Loucy (cell line): ENCODE results near the gene SDK1.

Experiments used
- H2AFZ ChIP-seq: fragments of 200-600 bp; sonication (generic); 2 replicates; pipeline ENCODE4 v1.6.0; 2016; ENCODE audit warnings: antibody characterized with exemption, mild to moderate bottlenecking, low read length, moderate library complexity
- H3F3A ChIP-seq: fragments of 200-600 bp; 2 replicates; pipeline ENCODE4 v1.6.0; 2016; ENCODE audit warnings: antibody characterized with exemption, low read depth, mild to moderate bottlenecking
- H3K27me3 ChIP-seq: fragments of 200-600 bp; sonication (generic); 2 replicates; pipeline ENCODE4 v1.6.1; 2014; ENCODE audit warnings: low read length, mild to moderate bottlenecking; ENCODE audit not compliant: insufficient read depth, poor library complexity, severe bottlenecking
- H3K36me3 ChIP-seq: fragments of 200-600 bp; sonication (generic); 2 replicates; pipeline ENCODE4 v1.6.1; 2016; ENCODE audit warnings: low read length; ENCODE audit not compliant: insufficient read depth
- H3K4me1 ChIP-seq: fragments of 200-600 bp; sonication (generic); 2 replicates; pipeline ENCODE4 v1.5.1; 2014; ENCODE audit warnings: low read length, mild to moderate bottlenecking; ENCODE audit not compliant: insufficient read depth, poor library complexity, severe bottlenecking
- H3K4me2 ChIP-seq: fragments of 200-600 bp; sonication (generic); 2 replicates; pipeline ENCODE4 v1.6.0; 2014; ENCODE audit warnings: antibody characterized with exemption, low read length, low read depth, mild to moderate bottlenecking; ENCODE audit not compliant: poor library complexity, severe bottlenecking
- H3K4me3 ChIP-seq: fragments of 200-600 bp; sonication (generic); 2 replicates; pipeline ENCODE4 v1.5.1; 2014; ENCODE audit warnings: low read length, mild to moderate bottlenecking, mixed read lengths; ENCODE audit not compliant: poor library complexity, severe bottlenecking
- H3K79me2 ChIP-seq: fragments of 200-600 bp; sonication (generic); 2 replicates; pipeline ENCODE4 v1.6.1; 2014; ENCODE audit warnings: low read length; ENCODE audit not compliant: insufficient read depth
- H3K9ac ChIP-seq: fragments of 200-600 bp; sonication (generic); 2 replicates; pipeline ENCODE4 v1.6.0; 2014; ENCODE audit warnings: mild to moderate bottlenecking, low read depth, low read length, moderate library complexity; ENCODE audit not compliant: poor library complexity, severe bottlenecking
- H3K9me2 ChIP-seq: fragments of 200-600 bp; sonication (generic); replicated peaks from 2 replicates; pipeline ENCODE4 v1.6.1; 2016; ENCODE audit warnings: low read depth, low read length, mixed read lengths
- H3K9me3 ChIP-seq: fragments of 200-600 bp; sonication (generic); 2 replicates; pipeline ENCODE4 v1.6.1; 2014; ENCODE audit warnings: mild to moderate bottlenecking, antibody characterized with exemption, low read length, low read depth; ENCODE audit not compliant: insufficient read depth
- H4K20me1 ChIP-seq: fragments of 200-600 bp; sonication (generic); 2 replicates; pipeline ENCODE4 v1.6.0; 2014; ENCODE audit warnings: antibody characterized with exemption, low read length, mild to moderate bottlenecking; ENCODE audit not compliant: insufficient read depth, poor library complexity, severe bottlenecking
- CTCF ChIP-seq: fragments of 200-600 bp; sonication (generic); conservative IDR thresholded peaks from 2 replicates; pipeline ENCODE4 v1.5.1; 2014; ENCODE audit warnings: mild to moderate bottlenecking, antibody characterized with exemption, low read length
- EZH2phosphoT487 ChIP-seq: fragments of 200-600 bp; IDR thresholded peaks from 2 replicates; pipeline ENCODE4 v1.6.1; 2018; ENCODE audit warnings: antibody characterized with exemption, mild to moderate bottlenecking, moderate library complexity, borderline replicate concordance

Gene SDK1

GRCh38 chr7:4086723-4087122 lies 785.7 kb downstream of the SDK1 start:
- no peaks in the 10 kb centered on the region for H3K4me1 ChIP-seq
- no peak for TF ChIP-seq EZH2phosphoT487
- no peak for TF ChIP-seq CTCF
- peaks cover 12% of the 10 kb centered on the region; the same call in 1 of the 2 replicates for H3K9me3 ChIP-seq
- H3K27me3 ChIP-seq, result no peaks in the 10 kb centered on the region
- H4K20me1 ChIP-seq, result no peaks in the 10 kb centered on the region
- no peaks in the 10 kb centered on the region for H3K79me2 ChIP-seq
- H2AFZ ChIP-seq, result no peak overlapping the region
- no peaks in the 10 kb centered on the region for H3F3A ChIP-seq
- H3K4me2 ChIP-seq, result no peak overlapping the region
- H3K9me2 ChIP-seq, result no peaks in the 10 kb centered on the region
- H3K4me3 ChIP-seq, result no peak overlapping the region
- no peaks in the 10 kb centered on the region for H3K36me3 ChIP-seq
- no peak overlapping the region for H3K9ac ChIP-seq

- H3K4me1 ChIP-seq, result no peaks in the 10 kb centered on the region
- H3K36me3 ChIP-seq, result no peaks in the 10 kb centered on the region
- H3K9me3 ChIP-seq, result peaks cover 18% of the 10 kb centered on the region; the same call in 1 of the 2 replicates
- H3K9ac ChIP-seq, result no peak overlapping the region
- H4K20me1 ChIP-seq, result no peaks in the 10 kb centered on the region
- no peaks in the 10 kb centered on the region for H3K79me2 ChIP-seq
- H3K4me2 ChIP-seq, result no peak overlapping the region
- TF ChIP-seq EZH2phosphoT487 (no peak), CTCF (no peak)
- no peaks in the 10 kb centered on the region for H3K27me3 ChIP-seq
- no peaks in the 10 kb centered on the region for H3K9me2 ChIP-seq
- H2AFZ ChIP-seq, result no peak overlapping the region
- H3K4me3 ChIP-seq, result no peak overlapping the region
- H3F3A ChIP-seq, result no peaks in the 10 kb centered on the region
Observed at GRCh38 chr7:4091767-4092166, 790.7 kb downstream of the SDK1 start.

- H3K36me3 ChIP-seq, result no peaks in the 10 kb centered on the region
- no peaks in the 10 kb centered on the region for H3F3A ChIP-seq
- H3K4me1 ChIP-seq, result no peaks in the 10 kb centered on the region
- no peak overlapping the region for H3K4me2 ChIP-seq
- H3K27me3 ChIP-seq, result no peaks in the 10 kb centered on the region
- TF ChIP-seq CTCF, result no peak
- no peak for TF ChIP-seq EZH2phosphoT487
- no peak overlapping the region for H3K4me3 ChIP-seq
- no peak overlapping the region for H2AFZ ChIP-seq
- H3K9me3 ChIP-seq, result peaks cover 18% of the 10 kb centered on the region; the same call in 1 of the 2 replicates
- H3K9me2 ChIP-seq, result no peaks in the 10 kb centered on the region
- no peaks in the 10 kb centered on the region for H3K79me2 ChIP-seq
- H4K20me1 ChIP-seq, result no peaks in the 10 kb centered on the region
- H3K9ac ChIP-seq, result no peak overlapping the region
Observed at GRCh38 chr7:4093035-4093434, 792.0 kb downstream of the SDK1 start.
